ENCODE measurements around the gene MAGEA2.
"Not testable (repeated sequence)": the region's sequence is repeated elsewhere in the genome, so short reads cannot be mapped to it uniquely, and the experiment has no call there.

Gene MAGEA2, protein sequence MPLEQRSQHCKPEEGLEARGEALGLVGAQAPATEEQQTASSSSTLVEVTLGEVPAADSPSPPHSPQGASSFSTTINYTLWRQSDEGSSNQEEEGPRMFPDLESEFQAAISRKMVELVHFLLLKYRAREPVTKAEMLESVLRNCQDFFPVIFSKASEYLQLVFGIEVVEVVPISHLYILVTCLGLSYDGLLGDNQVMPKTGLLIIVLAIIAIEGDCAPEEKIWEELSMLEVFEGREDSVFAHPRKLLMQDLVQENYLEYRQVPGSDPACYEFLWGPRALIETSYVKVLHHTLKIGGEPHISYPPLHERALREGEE

GRCh38 chrX:152753686-152754650 is at the start of gene MAGEA2:
Gene MAGEA2, minus strand, starts transcription at chrX:152753842. Its CDS starts 2,479 bp downstream, at chrX:152751363.
- DNase-seq (ENCODE audit: low spot score), result not testable (repeated sequence)

- no peak for DNase-seq (ENCODE audit: low spot score)
Measured at GRCh38 chrX:152798945-152799344, 45.3 kb upstream of the MAGEA2 start.

- DNase-seq (ENCODE audit: low spot score), result not testable (repeated sequence)
Measured at GRCh38 chrX:152787062-152787461, 33.4 kb upstream of the MAGEA2 start.

DNA sequence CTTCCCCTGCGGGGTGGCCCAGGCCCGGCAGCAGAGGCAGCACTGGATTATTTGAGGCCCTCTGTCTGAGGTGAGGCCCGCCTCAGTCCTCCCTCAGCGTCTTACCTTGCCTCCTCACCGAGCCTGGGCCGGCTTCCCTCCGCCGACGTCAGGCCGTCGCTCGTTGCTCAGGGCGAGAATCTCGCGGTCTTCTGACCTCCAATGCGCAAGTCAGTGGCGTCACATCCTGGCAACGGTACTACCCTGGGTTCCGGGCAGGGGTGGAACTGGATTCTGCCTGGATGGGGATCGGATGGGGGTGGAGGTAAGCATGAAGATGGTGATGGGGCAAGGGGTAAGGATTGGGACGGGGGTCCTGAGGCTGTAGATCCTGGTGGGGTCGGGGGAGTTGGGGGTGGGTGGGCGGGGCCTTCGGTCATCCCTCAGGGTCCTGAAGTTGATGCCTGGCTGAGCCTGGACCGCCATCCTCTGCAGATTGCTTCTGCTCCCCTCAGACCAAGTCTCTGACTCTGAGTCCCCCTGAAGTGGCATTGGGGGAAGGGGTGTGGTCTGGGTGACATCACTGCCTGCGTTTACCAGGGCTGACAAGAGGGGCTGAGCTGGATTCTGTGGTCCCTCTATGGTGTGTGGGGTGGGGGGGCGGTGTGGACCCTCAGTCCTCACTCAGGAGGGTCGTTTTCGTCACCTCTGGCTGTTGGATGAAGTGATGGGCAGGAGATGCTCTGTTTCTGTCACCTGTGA is 16.1 kb upstream of the MAGEA2 start, which contains the start of gene MAGEA6:
MAGEA6 (minus strand) TSS at position 141 of the 741 bp plus-strand sequence. CDS start 2,039 bp downstream, outside the sequence.
- DNase-seq (ENCODE audit: low spot score), result not testable (repeated sequence)

GRCh38 chrX:152766562-152766961 is 12.9 kb upstream of the MAGEA2 start:
- DNase-seq (ENCODE audit: low spot score), result not testable (repeated sequence)

GRCh38 chrX:152761582-152761981 is 7.9 kb upstream of the MAGEA2 start:
- DNase-seq (ENCODE audit: low spot score), result not testable (repeated sequence)

DNA sequence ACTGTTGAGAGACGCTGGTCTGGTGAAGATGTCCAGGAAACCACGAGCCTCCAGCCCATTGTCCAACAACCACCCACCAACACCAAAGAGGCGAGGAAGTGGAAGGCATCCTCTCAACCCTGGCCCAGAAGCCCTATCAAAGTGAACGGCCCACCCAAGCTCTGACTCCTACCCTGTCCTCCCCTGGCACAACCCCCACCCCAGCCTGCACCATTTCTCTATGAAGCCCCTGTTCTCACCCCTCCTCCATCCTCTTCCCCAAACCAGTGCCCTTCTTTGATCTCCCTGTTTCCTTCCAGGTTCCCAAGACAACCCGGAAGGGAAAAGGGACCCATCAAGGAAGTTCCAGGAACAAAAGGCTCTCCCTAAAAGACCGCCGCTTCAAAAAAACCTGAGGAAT is 5.9 kb upstream of the MAGEA2 start:
- not testable (repeated sequence) for DNase-seq (ENCODE audit: low spot score)

DNA sequence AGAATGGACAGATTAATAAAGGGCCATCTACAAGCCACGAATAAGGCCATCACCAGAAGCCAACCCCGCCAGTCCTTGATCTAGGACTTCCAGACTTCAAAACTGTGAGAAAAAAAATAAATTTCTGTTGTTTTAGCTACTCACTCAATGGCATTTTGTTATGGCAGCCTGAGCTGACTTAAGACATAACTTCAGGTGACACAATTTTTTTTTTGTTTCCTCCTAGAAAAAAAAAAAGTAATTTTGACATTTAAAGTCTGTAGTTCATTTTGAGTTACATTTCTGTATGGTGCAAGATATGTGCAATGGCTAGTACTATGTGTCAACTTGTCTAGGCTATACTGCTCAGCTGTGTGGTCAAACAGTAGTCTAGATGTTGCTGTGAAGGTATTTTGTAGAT is 5.3 kb upstream of the MAGEA2 start, which contains the start of gene CSAG3:
CSAG3 (plus strand) TSS at position 301 of the 400 bp plus-strand sequence.
- not testable (repeated sequence) for DNase-seq (ENCODE audit: low spot score)

GRCh38 chrX:152754871-152755270 is 1.2 kb upstream of the MAGEA2 start:
- not testable (repeated sequence) for DNase-seq (ENCODE audit: low spot score)

DNA sequence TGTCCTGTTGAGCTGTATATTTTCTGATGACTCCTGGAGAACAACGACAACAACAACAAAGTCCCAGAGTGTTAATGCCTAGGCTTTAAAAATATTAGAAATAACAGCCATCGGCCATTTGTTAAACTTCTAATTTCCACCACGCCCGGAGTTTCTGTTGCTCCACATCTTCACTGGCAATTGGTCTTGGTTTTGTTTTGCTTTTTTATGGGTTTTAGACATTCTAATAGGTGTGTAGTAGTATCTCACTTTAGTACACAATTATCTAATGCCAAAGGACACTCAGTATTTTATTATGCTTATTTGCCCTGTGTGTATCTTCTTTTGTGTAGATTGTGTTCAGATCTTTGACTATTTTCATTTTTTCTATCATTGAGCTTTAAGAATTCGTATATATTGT is 15.1 kb downstream of the MAGEA2 start:
- DNase-seq (ENCODE audit: low spot score), result no peak

DNA sequence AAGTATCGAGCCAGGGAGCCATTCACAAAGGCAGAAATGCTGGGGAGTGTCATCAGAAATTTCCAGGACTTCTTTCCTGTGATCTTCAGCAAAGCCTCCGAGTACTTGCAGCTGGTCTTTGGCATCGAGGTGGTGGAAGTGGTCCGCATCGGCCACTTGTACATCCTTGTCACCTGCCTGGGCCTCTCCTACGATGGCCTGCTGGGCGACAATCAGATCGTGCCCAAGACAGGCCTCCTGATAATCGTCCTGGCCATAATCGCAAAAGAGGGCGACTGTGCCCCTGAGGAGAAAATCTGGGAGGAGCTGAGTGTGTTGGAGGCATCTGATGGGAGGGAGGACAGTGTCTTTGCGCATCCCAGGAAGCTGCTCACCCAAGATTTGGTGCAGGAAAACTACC is 17.1 kb downstream of the MAGEA2 start:
- DNase-seq (ENCODE audit: low spot score), result not testable (repeated sequence)

DNA sequence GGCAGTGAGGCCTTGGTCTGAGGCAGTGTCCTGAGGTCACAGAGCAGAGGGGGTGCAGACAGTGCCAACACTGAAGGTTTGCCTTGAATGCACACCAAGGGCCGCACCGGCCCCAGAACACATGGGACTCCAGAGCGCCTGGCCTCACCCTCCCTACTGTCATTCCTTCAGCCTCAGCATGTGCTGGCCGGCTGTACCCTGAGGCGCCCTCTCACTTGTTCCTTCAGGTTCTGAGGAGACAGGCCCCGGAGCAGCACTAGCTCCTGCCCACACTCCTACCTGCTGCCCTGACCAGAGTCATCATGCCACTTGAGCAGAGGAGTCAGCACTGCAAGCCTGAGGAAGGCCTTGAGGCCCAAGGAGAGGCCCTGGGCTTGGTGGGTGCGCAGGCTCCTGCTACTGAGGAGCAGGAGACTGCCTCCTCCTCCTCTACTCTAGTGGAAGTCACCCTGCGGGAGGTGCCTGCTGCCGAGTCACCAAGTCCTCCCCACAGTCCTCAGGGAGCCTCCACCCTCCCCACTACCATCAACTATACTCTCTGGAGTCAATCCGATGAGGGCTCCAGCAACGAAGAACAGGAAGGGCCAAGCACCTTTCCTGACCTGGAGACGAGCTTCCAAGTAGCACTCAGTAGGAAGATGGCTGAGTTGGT is 17.7 kb downstream of the MAGEA2 start:
- no peak for DNase-seq (ENCODE audit: low spot score)

GRCh38 chrX:152735101-152735500 is 18.5 kb downstream of the MAGEA2 start:
- no peak for DNase-seq (ENCODE audit: low spot score)

GRCh38 chrX:152734143-152734858 is 19.3 kb downstream of the MAGEA2 start:
- not testable (repeated sequence) for DNase-seq (ENCODE audit: low spot score)

GRCh38 chrX:152733261-152733975 is 20.2 kb downstream of the MAGEA2 start, which contains the start of the genes CSAG1 and MAGEA12:
Gene CSAG1, minus strand, starts transcription at chrX:152733721. Its CDS starts 1,261 bp downstream, at chrX:152732460.
Gene MAGEA12, plus strand, starts transcription at chrX:152733757. Its CDS starts 2,405 bp downstream, at chrX:152736162.
- no peak for DNase-seq (ENCODE audit: low spot score)

GRCh38 chrX:152725409-152725808 is 28.2 kb downstream of the MAGEA2 start:
- no peak for DNase-seq (ENCODE audit: low spot score)

DNA sequence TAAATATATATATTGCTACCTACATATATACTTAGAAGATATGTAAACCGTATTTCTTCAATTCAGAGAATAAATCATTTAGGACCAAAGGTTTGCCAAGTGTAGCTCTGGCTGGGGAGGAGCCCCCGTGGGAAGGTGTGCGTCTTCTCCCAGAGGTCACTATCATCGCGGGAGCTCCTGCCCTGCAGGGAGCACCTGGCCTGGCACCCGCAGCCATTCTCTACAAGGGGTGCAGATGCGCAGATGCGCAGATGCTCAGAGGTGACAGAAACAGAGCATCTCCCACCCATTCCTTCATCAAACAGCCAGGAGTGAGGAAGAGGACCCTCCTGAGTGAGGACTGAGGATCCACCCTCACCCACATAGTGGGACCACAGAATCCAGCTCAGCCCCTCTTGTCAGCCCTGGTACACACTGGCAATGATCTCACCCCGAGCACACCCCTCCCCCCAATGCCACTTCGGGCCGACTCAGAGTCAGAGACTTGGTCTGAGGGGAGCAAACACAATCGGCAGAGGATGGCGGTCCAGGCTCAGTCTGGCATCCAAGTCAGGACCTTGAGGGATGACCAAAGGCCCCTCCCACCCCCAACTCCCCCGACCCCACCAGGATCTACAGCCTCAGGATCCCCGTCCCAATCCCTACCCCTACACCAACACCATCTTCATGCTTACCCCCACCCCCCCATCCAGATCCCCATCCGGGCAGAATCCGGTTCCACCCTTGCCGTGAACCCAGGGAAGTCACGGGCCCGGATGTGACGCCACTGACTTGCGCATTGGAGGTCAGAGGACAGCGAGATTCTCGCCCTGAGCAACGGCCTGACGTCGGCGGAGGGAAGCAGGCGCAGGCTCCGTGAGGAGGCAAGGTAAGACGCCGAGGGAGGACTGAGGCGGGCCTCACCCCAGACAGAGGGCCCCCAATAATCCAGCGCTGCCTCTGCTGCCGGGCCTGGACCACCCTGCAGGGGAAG is 39.5 kb downstream of the MAGEA2 start, which contains the start of gene MAGEA2B:
MAGEA2B (plus strand) TSS at position 814 of the 973 bp plus-strand sequence. CDS start 2,479 bp downstream, outside the sequence.
- not testable (repeated sequence) for DNase-seq (ENCODE audit: low spot score)

DNA sequence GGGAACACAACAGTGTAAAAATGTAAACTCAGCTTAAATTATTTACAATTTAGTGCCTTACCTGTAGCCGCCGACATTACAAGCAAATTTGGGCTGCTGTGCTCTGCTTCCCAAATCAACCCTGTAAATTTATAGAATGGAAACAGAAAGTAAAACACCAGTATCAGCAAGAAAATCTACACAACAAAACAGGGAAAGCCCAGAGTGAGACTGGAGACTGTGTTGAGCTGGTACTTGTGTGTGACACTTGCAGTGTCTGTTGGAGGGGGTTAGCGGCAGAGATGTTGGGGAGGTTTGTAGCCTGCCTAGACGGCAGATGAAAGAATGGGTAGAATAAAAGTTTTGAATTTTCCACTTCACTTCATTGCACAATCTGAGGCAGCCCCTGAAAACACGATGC is 40.4 kb downstream of the MAGEA2 start:
- not testable (repeated sequence) for DNase-seq (ENCODE audit: low spot score)

Measured in NAMALWA (cell line).